K562 (cell line): ENCODE results near the gene HES4. TPM values are rescaled to one million over a fixed set of nuclear protein-coding genes. Genes with fewer than 3 reads are reported as not detected.

Source experiments
- BDP1 ChIP-seq: IDR thresholded peaks from 3 replicates; pipeline ENCODE4 v1.6.1; 2011; ENCODE audit not compliant: insufficient read length, insufficient read depth
- BRF1 ChIP-seq: IDR thresholded peaks from 3 replicates; pipeline ENCODE4 v1.6.1; 2011; ENCODE audit warnings: borderline replicate concordance, mild to moderate bottlenecking; ENCODE audit not compliant: insufficient read length; ENCODE audit errors: extremely low read depth
- CBX2 ChIP-seq: fragments of 200-600 bp; sonication (generic); IDR thresholded peaks from one replicate; pipeline ENCODE4 v1.6.1; 2012; ENCODE audit warnings: mild to moderate bottlenecking, low read length, inconsistent platforms; ENCODE audit not compliant: insufficient read depth, poor library complexity, severe bottlenecking
- EP400 ChIP-seq: fragments of 450-650 bp; IDR thresholded peaks from 2 replicates; pipeline ENCODE4 v1.6.1; 2017; ENCODE audit warnings: antibody characterized with exemption, mild to moderate bottlenecking, moderate library complexity
- KLF10 ChIP-seq: fragments of 250-450 bp; sonication (Bioruptor Pico); IDR thresholded peaks from 2 replicates; pipeline ENCODE4 v1.6.1; 2021; ENCODE audit warnings: matching md5 sums
- MBD2 ChIP-seq: sonication (generic); IDR thresholded peaks from 2 replicates; pipeline ENCODE4 v1.6.1; 2016; ENCODE audit warnings: low read depth, borderline replicate concordance
- MITF ChIP-seq: IDR thresholded peaks from 2 replicates; pipeline ENCODE4 v1.6.1; 2014; ENCODE audit warnings: antibody characterized with exemption
- MYNN ChIP-seq, 2 experiments: sonication (generic); formaldehyde crosslinking in 1 of 2; IDR thresholded peaks; 2 replicates each; pipeline versions ENCODE4 v1.5.0 to v1.6.1; 2016 to 2020; ENCODE audit warnings: antibody characterized with exemption in 1 of 2, missing genetic modification reagents in 1 of 2
- NEUROD1 ChIP-seq: fragments of 150-350 bp; IDR thresholded peaks from 2 replicates; pipeline ENCODE4 v1.6.1; 2014; ENCODE audit warnings: borderline replicate concordance, low read length, low read depth; ENCODE audit not compliant: partially characterized antibody
- POLR2G ChIP-seq: fragments of 200-400 bp; formaldehyde crosslinking; IDR thresholded peaks from 2 replicates; pipeline ENCODE4 v1.6.1; 2017; ENCODE audit warnings: low read depth, mild to moderate bottlenecking, antibody characterized with exemption, low read length, moderate library complexity
- POU5F1 ChIP-seq: fragments of 150-350 bp; IDR thresholded peaks from 2 replicates; pipeline ENCODE4 v1.6.1; 2014; ENCODE audit warnings: borderline replicate concordance, low read length, low read depth, mild to moderate bottlenecking; ENCODE audit not compliant: partially characterized antibody
- RNF219 ChIP-seq: fragments of 250-450 bp; sonication (Bioruptor Pico); IDR thresholded peaks from 2 replicates; pipeline ENCODE4 v1.5.0; 2022; ENCODE audit warnings: mild to moderate bottlenecking
- SLC30A9 ChIP-seq: fragments of 250-450 bp; sonication (Bioruptor Pico); IDR thresholded peaks from 2 replicates; pipeline ENCODE4 v1.8.0; 2022; ENCODE audit warnings: mild to moderate bottlenecking, moderate library complexity
- SREBF1 ChIP-seq: fragments of 150-350 bp; IDR thresholded peaks from 2 replicates; pipeline ENCODE4 v1.6.1; 2014; ENCODE audit warnings: antibody characterized with exemption, low read depth, low read length, borderline replicate concordance
- ZNF395 ChIP-seq: fragments of 200-800 bp; sonication (Bioruptor generic); IDR thresholded peaks from 2 replicates; pipeline ENCODE4 v1.6.1; 2017; ENCODE audit warnings: missing genetic modification characterization, missing compliant biosample characterization
- ZNF507 ChIP-seq: conservative IDR thresholded peaks from 2 replicates; pipeline ENCODE4 v1.6.1; 2017; ENCODE audit warnings: missing genetic modification characterization, missing compliant biosample characterization
- ZNF561 ChIP-seq: fragments of 450-650 bp; formaldehyde crosslinking; conservative IDR thresholded peaks from 2 replicates; pipeline ENCODE4 v1.4.0; 2020; ENCODE audit warnings: mild to moderate bottlenecking, moderate library complexity
- ZNF740 ChIP-seq, 3 experiments: fragments of 200-800 bp in 1 of 3; sonication (Bioruptor generic) in 1 of 3; sonication (generic) in 1 of 3; formaldehyde crosslinking in 1 of 3; IDR thresholded peaks; 2 replicates each; pipeline versions ENCODE4 v1.6.1 to v1.8.0; 2016 to 2022; ENCODE audit warnings: mild to moderate bottlenecking in 2 of 3, missing compliant biosample characterization in 2 of 3, missing genetic modification characterization in 2 of 3, missing genetic modification reagents in 1 of 3
- ZNF764 ChIP-seq: fragments of 250-450 bp; sonication (Bioruptor Pico); IDR thresholded peaks from 2 replicates; pipeline ENCODE4 v1.4.0; 2020; ENCODE audit warnings: low read depth, mild to moderate bottlenecking, moderate library complexity
- polyA plus RNA-seq, 8 experiments: library from polyadenylated mRNA; depleted of rRNA in 4 of 8; stranded (reverse) in 5 of 8; unstranded in 3 of 8; fragments of >200 nt; fragmentation: Nextera tagmentation in 2 of 8; fragmentation: Illumina TruSeq in 1 of 8; extraction: Ambion mirVana in 2 of 8; extraction: Trizol in 1 of 8; gene quantifications; 2 replicates each; pipeline versions ENCODE4 v1.2.1 to v1.2.3, GENCODE V29; 2011 to 2014; ENCODE audit warnings: inconsistent platforms in 1 of 8, missing spikeins in 1 of 8
- total RNA-seq, 7 experiments: library from RNA; depleted of rRNA in 6 of 7; stranded (reverse); fragments of >200 nt in 6 of 7; fragmentation: Illumina TruSeq in 2 of 7; extraction: Trizol in 2 of 7; gene quantifications; 2 replicates each; pipeline versions ENCODE4 v1.2.1 to v1.2.3, GENCODE V29; 2011 to 2021; ENCODE audit warnings: low replicate concordance in 1 of 7

The HES4 gene
- total and polyA plus RNA-seq, 9 of the 15 experiments (the other 6 are each of a cell fraction or from before 2014, with no cell fraction given) = 0.21 to 43.7 (median 5.3) TPM; not detected in 2

- TF ChIP-seq ZNF740 (CRISPR knock-in tag; IDR thresholded peaks at IDR 0.05) (peak; percentile 79; the same call in 1 of the 2 replicates), ZNF740 (tag; IDR thresholded peaks at IDR 0.05) (no peak), POLR2G (peak; percentile 92), BDP1 (no peak), EP400 (peak; percentile 99), BRF1 (no peak), MITF (peak; percentile 79; the same call in 1 of the 2 replicates), CBX2 (no peak), RNF219 (CRISPR knock-in tag) (no peak), KLF10 (CRISPR knock-in tag) (no peak), POU5F1 (no peak), MBD2 (peak; percentile 79; the same call in 1 of the 2 replicates), ZNF561 (CRISPR knock-in tag) (no peak), MYNN (IDR thresholded peaks at IDR 0.05) (peak; percentile 80; the same call in 1 of the 2 replicates), MYNN (CRISPR knock-in tag; IDR thresholded peaks at IDR 0.05) (no peak), SREBF1 (0 out of 2 replicates have a peak, but pooled peaks have one; percentile 15), NEUROD1 (peak; percentile 35), ZNF507 (no peak), ZNF395 (peak; percentile 87), SLC30A9 (no peak), ZNF764 (CRISPR knock-in tag) (no peak)
Measured at GRCh38 chr1:1000357-1001056, 610 bp upstream of the HES4 start (continued).
